ENCODE measurements around the gene NDP. TPM values are rescaled to one million over a fixed set of nuclear protein-coding genes. Genes with fewer than 3 reads are reported as not detected.

The NDP gene
- total and polyA plus RNA-seq, 10 of the 15 experiments (the other 5 are each of a cell fraction or from before 2014, with no cell fraction given), result 0.04 TPM; not detected in 9

GRCh38 chrX:43971966-43972961 lies 926 bp downstream of the NDP start:
- 21% methylated on average over 19 of the region's 19 CpGs for WGBS (ENCODE audit: insufficient coverage, insufficient replicate concordance, low lambda C conversion rate, missing lambda C conversion rate)
- FAIRE-seq (no peak), DNase-seq (ENCODE audit: low read depth, low spot score) (no peak), ATAC-seq (no peak)
- BruUV-seq (replicated peaks), result no TSS peak
- H3K27ac ChIP-seq (ENCODE audit: control insufficient read depth, insufficient read depth), result no peak overlapping the region
- no peak overlapping the region for H3K4me3 ChIP-seq
- ChIA-PET CTCF (interaction anchor here (1.1 kb wide), 1 partner anchor 330 kb away, joined by 3 read pairs; no protein-coding TSS in a partner anchor), RAD21 (ENCODE audit: unreplicated experiment) (interaction anchor here (1.0 kb wide), 1 partner anchor 11 kb away, joined by 3 read pairs; no protein-coding TSS in a partner anchor), POLR2A (no interaction called here), SMC1A (ENCODE audit: uncharacterized antibody, unreplicated experiment) (no interaction called here)
- intact Hi-C loops (cut with micrococcal nuclease; ENCODE audit: unreplicated experiment), result no loop called here
- TF ChIP-seq CREM (IDR thresholded peaks at IDR 0.05; ENCODE audit: low read depth) (no peak), WRNIP1 (IDR thresholded peaks at IDR 0.05; ENCODE audit: borderline replicate concordance, low read depth, low read length) (no peak), LARP7 (IDR thresholded peaks at IDR 0.05) (no peak), KAT2A (conservative IDR thresholded peaks at IDR 0.05; ENCODE audit: control insufficient read depth, low read depth, low read length) (no peak), ZNF384 (IDR thresholded peaks at IDR 0.05; ENCODE audit: borderline replicate concordance, low read depth, low read length) (no peak), SREBF2 (IDR thresholded peaks at IDR 0.05; ENCODE audit: low read length) (no peak), ZNF622 (IDR thresholded peaks at IDR 0.05) (no peak), CHD1 (IDR thresholded peaks at IDR 0.05; ENCODE audit: low read depth, low read length) (no peak), RFX5 (IDR thresholded peaks at IDR 0.05; ENCODE audit: low read depth, low read length) (no peak), ZNF592 (IDR thresholded peaks at IDR 0.05) (no peak), BRCA1 (IDR thresholded peaks at IDR 0.05; ENCODE audit: low read depth, low read length) (no peak)
- no peaks in the 10 kb centered on the region for H3K79me2 ChIP-seq (ENCODE audit: control insufficient read depth, insufficient read depth, low read length)
- no peaks in the 10 kb centered on the region; a peak in 1 of 4 replicates for H3K27me3 ChIP-seq (replicated peaks in 1 of 2; ENCODE audit: control insufficient read depth in 2 of 2, insufficient read depth in 2 of 2, low read length in 1 of 2)
- no peak overlapping the region for H3K4me2 ChIP-seq (ENCODE audit: control insufficient read depth, insufficient read depth)
- in situ Hi-C loops (cut with MboI), result no loop called here
- no peak overlapping the region for H2AFZ ChIP-seq (ENCODE audit: control insufficient read depth, low read depth, low read length)
- no peak overlapping the region for H3K9ac ChIP-seq (ENCODE audit: control insufficient read depth, insufficient read depth, low read length)
- no peaks in the 10 kb centered on the region for H3K9me3 ChIP-seq (replicated peaks; ENCODE audit: control insufficient read depth, insufficient read depth, low read length)
- H4K20me1 ChIP-seq (ENCODE audit: control insufficient read depth, insufficient read depth), result no peaks in the 10 kb centered on the region
- H3K4me1 ChIP-seq (ENCODE audit: control insufficient read depth, insufficient read depth, low read length), result no peaks in the 10 kb centered on the region
- no peaks in the 10 kb centered on the region for H3K36me3 ChIP-seq (ENCODE audit: control insufficient read depth in 2 of 2, insufficient read depth in 2 of 2, low read length in 1 of 2)

Measured in GM12878 (cell line).